PFSK-1 (cell line): ENCODE measurements around the gene DNAJC25.

Experiments
- FOXP2 ChIP-seq: optimal IDR thresholded peaks from 2 replicates; pipeline ENCODE3; 2011; ENCODE audit warnings: borderline replicate concordance, control low read depth, inconsistent platforms; ENCODE audit not compliant: insufficient read depth; ENCODE audit errors: extremely low read length, extremely low read depth
- POLR2AphosphoS5 ChIP-seq: IDR thresholded peaks from 2 replicates; pipeline ENCODE4 v1.6.1; 2012; ENCODE audit warnings: low read depth, mild to moderate bottlenecking, control low read depth, low read length, moderate library complexity
- REST ChIP-seq, 2 experiments: IDR thresholded peaks; 2 replicates each; pipeline versions ENCODE4 v1.6.1 to v1.8.0; 2011 to 2012; ENCODE audit warnings: low read depth in 2 of 2, low read length in 2 of 2, control low read depth in 1 of 2, inconsistent platforms in 1 of 2, mild to moderate bottlenecking in 1 of 2, moderate library complexity in 1 of 2; ENCODE audit not compliant: insufficient read depth in 1 of 2
- SIN3A ChIP-seq: IDR thresholded peaks from 2 replicates; pipeline ENCODE4 v1.6.1; 2012; ENCODE audit warnings: mild to moderate bottlenecking, low read length, moderate library complexity, borderline replicate concordance; ENCODE audit not compliant: insufficient read depth
- TAF1 ChIP-seq: IDR thresholded peaks from 2 replicates; pipeline ENCODE4 v1.6.1; 2012; ENCODE audit warnings: low read length, control low read depth, borderline replicate concordance; ENCODE audit not compliant: insufficient read depth

The DNAJC25 gene

GRCh38 chr9:111610845-111611244 lies 20.3 kb upstream of the DNAJC25 start:
- TF ChIP-seq REST (IDR thresholded peaks at IDR 0.05; ENCODE audit: insufficient read depth in 1 of 2, low read depth in 2 of 2, low read length in 2 of 2) (no peak), SIN3A (no peak), POLR2AphosphoS5 (no peak), TAF1 (no peak), FOXP2 (no peak)

GRCh38 chr9:111613436-111614040 lies 17.6 kb upstream of the DNAJC25 start:
- TF ChIP-seq POLR2AphosphoS5 = no peak
- no peak for TF ChIP-seq REST (IDR thresholded peaks at IDR 0.05; ENCODE audit: insufficient read depth in 1 of 2, low read depth in 2 of 2, low read length in 2 of 2)
- no peak for TF ChIP-seq SIN3A
- TF ChIP-seq TAF1 = no peak
- no peak for TF ChIP-seq FOXP2

GRCh38 chr9:111615928-111616327 lies 15.2 kb upstream of the DNAJC25 start:
- TF ChIP-seq FOXP2 (no peak), REST (IDR thresholded peaks at IDR 0.05; ENCODE audit: insufficient read depth in 1 of 2, low read depth in 2 of 2, low read length in 2 of 2) (no peak), POLR2AphosphoS5 (no peak), SIN3A (no peak), TAF1 (no peak)

GRCh38 chr9:111621895-111622480 lies 9.1 kb upstream of the DNAJC25 start:
- TF ChIP-seq POLR2AphosphoS5 (no peak), TAF1 (no peak), REST (IDR thresholded peaks at IDR 0.05; ENCODE audit: insufficient read depth in 1 of 2, low read depth in 2 of 2, low read length in 2 of 2) (no peak), SIN3A (no peak), FOXP2 (no peak)

GRCh38 chr9:111622626-111623025 lies 8.5 kb upstream of the DNAJC25 start:
- no peak for TF ChIP-seq POLR2AphosphoS5
